CD4-positive, alpha-beta T cell treated with Interleukin-4 for 1 hour (primary cell): Measurements from ENCODE around the gene SLC13A1.
"Not testable (repeated sequence)": the region's sequence is repeated elsewhere in the genome, so short reads cannot be mapped to it uniquely, and the experiment has no call there.

Source experiments
- DNase-seq, 2 donors: peaks; one replicate each; pipeline ENCODE4 v3.0.0-alpha.2; 2020 to 2022

SLC13A1 gene

DNA sequence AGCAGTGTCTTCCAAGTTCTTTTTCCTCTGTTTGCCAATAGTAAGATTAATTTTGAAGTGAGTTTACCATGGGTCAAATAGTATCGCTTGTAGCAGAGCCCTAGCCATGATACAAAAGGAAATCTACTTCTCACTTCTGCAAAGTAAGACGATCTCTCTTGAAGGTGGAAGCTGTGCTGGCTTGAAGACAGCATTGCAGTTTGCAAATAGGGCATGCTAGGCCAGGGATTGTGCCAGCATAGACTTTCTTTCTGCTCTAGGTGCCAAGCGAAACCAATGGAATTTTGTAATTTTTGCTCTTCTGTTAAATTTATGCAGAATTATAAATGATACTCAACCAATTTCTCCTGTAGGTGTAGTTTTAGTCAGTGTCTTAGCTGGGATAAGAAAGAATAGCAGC, 74.5 kb downstream of the SLC13A1 start:
- no peak for DNase-seq

DNA sequence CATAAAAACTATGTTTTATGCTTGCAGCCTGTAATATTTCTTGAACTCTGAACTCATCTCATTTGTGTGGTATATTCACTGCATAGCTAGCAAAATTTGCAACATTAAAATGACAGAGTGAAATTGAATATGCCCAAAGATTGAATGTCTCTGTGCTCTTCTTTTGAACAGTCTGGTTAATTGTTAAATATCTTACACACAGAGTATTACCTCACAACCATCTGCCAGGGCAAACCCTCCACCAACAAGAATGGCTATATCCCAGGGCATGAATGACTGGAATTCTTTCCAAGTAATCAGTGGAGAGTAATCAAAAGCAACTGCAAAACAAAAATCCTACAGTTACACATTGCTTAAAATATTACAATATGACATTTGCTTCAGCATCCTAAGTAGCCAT, 76.9 kb downstream of the SLC13A1 start:
- no peak for DNase-seq

DNA sequence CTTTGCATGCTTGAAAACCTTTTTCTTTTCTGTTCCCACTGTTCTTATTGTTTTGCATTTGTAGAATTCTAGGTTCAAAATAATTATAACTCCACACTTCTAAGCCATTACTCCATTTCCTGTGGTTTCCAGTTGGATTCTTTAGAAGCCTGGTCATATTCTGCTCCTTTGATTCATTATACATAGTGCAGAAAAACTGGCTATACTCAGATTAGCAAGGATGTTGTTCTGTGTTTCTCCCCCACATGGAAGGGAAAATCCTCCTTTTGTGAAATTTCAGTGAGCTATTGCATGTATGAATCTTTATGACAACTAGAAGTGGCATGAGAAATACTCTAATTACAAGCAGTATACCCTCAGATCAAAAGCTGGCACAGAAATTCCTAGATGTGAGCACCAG, 79.5 kb downstream of the SLC13A1 start:
- DNase-seq, result no peak

DNA sequence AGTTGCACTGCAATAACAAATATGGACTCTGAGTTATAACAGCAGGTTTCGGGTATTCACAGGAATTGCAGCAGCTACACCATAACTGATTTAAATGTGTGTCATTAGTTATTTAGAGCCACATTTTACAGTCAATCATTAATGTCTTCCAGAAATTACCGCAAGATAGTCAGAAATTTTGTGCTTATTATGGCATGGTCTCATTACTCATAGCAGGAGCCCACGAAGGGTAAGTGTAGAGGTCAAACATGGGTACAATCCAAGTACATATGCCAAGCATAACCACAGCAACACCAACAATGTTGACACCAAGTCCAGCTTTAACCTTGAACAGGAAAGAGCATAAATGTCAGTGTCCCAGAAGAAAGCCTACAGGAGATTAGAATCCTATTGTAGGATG, 84.4 kb downstream of the SLC13A1 start:
- DNase-seq, result no peak

DNA sequence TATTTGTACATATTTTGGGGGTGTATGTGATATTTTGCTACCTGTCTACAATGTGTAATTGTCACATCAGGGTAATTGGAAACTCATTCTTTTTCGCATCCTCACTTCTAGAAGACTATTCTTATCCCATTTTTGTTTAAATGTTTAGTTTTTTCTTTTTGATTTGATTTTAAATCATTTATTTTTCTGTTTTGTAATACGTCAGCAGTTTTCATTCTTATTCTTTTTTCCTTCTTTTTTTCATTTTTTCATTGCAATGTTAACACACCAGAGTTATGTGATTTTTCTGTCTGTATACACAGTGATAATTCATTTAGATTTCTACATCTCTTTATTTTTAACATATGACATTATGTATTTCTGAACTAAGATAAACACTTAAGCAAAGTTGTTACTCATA, 85.5 kb downstream of the SLC13A1 start:
- no peak for DNase-seq

DNA sequence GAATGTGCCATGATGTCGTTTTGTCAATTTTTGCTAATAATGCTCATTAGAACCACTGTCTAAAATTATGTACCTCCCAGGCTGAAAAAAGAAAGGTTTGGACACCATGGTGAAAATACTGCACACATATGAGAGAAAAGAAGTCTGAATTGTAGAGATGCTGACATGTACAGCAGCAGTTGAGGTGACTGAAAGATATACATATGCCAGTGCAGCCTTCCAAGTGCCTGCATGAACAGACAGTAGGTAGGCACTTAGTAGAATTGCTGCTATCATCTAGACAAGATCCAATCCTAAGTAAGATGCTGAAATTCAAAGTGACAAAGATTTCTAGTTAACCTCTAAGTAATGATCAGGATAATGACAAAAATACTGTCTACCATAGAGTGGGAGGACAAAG, 86.9 kb downstream of the SLC13A1 start:
- no peak for DNase-seq

DNA sequence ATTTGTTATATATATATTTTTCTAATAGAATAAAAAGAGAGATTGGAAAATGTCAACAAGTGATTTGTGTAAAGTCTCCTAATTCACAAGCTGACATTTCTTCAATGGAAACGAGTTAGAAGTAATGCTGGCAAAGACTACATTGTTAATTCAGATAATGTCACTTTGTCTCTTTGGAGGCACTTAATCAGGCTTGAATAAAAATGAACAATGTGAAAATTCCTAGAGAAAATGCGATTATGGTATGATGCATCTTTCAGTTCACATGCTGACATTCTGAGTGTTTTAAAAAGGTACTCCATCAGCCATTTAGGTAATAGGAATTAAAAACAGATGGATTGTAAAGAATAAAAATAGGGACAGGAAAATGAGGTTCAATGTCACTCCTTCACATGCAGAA, 100.1 kb downstream of the SLC13A1 start:
- no peak for DNase-seq

DNA sequence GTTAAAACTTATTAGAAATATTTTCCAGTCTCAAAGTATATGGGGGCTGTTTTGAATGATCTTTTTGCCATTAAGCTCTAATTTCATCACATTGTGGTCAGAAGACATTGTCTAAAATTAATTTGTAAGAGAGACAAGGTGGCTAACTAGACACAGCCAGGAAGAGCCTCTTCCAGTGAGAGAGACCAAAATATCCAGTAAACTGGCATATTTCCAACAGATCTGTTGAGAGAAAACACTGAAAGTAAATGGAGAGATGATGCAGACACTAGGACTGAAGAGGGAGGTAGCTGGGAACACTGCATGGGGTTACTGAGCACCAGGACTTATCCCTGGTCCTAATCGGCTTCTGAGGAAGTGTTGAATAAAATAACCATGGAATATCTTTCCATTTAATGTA, 102.8 kb downstream of the SLC13A1 start:
- no peak for DNase-seq

DNA sequence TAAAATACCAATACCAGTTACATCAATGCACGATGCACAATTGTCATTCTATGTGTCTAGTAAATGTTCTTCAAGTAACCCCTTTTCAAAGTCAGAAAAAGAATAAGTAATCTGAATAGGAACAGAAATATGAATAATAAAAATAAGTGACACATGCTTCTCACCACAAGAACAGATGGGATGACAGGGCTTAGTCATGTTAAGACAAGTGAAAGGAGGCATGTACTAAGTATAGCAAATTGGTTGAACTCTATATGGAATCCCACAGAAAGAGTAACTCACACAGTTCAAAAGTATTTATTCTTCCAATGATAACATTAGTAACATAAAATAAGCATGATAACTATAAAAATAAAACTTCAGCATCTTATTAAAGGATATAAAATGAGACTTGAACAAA, 103.3 kb downstream of the SLC13A1 start:
- no peak for DNase-seq

DNA sequence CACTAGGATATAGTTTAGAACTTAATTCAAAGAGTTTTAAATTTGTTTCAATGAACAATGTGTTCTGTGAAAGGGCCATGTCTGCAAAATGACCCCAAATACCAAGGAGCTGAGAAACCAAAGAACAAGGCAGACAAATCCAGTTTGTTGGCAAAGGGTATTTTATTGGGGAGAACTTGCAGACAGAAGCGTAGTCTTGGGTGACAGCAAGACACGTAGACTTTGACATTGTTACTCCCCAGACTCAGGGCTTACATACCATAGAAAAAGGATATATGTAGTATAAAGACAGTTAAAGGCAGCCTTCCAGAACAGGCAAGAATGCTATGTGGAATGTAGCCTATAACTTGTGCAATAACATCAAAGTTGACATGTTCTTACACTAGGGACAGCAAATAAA, 109.3 kb downstream of the SLC13A1 start:
- no peak for DNase-seq

DNA sequence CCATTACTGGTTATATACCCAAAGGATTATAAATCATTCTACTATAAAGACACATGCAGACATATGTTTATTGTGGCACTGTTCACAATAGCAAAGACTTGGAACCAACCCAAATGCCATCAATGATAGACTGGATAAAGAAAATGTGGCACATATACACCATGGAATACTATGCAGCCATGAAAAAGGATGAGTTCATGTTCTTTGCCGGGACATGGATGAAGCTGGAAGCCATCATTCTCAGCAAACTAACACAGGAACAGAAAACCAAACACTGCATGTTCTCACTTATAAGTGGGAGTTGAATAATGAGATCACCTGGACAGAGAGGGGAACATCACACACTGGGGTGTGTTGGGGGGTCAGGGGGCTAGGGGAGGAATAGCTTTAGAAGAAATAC, 112.9 kb downstream of the SLC13A1 start:
- DNase-seq, result not testable (repeated sequence)

DNA sequence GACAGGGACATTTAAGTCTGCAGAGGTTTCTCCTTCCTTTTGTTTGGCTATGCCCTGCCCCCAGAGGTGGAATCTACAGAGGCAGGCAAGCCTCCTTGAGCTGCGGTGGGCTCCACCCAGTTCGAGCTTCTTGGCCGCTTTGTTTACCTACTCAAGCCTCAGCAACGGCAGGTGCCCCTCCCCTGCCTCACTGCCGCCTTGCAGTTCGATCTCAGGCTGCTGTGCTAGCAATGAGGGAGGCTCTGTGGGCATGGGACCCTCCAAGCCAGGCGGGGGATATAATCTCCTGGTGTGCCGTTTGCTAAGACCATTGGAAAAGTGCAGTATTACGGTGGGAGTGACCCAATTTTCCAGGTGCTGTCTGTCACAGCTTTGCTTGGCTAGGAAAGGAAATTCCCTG, 114.9 kb downstream of the SLC13A1 start:
- not testable (repeated sequence) for DNase-seq

DNA sequence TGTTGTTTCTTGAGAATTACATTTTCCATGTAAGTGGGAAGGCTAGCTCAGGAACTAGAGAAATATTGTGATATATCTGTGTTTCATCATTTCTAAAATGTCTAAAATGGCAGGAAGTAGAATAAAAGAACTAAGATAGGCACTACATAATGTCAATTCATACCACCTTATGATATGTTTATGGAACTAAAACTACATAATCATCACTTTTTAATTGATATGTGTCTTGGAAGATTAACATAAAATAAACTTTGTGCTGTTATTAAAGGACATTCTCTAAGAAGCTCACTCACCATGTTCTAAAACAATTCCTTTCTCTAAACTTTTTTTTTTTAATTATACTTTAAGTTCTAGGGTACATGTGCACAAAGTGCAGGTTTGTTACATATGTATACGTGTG, 120.7 kb downstream of the SLC13A1 start:
- DNase-seq, result no peak

DNA sequence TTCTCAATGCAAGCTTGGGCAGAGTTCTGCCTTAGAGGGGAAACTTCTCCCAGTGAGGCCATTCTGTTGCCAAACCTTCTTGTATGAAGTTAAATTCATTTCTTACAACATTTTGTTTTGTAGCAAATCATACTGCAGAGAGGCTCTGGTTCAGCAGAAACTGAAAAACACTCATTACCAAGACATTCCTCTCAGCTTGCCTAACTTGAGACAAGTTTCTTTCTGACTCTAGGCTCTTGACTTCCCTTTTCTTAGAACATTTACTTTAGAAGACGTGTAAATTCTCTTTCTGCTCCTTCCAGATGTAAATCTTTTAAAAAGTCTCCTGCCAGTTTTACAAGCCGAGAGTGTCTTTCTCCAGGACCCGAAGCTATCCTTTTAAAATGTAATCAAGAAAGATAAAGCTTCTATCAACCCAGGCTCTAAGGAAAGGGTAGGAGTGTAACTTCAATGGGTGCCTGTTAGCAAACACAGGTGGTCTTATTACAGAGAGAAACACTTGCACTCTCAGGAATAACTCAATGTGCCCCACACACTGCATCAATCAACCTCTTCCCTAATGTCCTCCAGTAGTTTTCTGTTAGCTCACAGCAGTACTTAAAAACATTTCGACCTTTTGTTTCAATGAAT, 123.8 kb downstream of the SLC13A1 start:
- no peak for DNase-seq

DNA sequence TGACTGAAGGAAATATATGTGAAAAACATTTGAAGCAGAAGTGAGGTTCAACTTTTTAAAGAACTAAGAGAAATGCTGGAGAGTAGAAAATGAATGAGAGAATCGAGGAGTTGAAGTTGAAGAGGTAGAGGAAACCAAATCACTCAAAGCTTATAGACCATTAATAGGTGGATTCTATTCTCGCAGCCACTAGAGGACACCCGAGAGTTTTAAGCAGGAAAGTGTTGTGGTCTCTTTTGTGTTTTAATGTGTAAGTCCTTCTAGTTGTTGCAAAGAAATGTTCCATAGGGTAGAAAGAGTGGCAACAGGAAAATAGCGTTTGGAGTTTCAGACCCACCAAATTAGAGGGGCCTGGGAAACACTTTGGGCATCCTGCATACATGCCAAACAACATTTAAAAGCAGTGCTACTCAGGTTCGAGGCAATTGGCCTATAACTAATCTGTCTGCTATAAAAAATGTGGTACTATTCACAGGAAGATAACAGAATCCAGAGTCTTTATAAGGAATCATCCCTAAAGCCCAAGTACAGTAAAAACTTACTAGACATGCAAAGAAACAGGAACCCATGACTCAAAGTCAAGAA, 129.0 kb downstream of the SLC13A1 start:
- DNase-seq, result no peak

DNA sequence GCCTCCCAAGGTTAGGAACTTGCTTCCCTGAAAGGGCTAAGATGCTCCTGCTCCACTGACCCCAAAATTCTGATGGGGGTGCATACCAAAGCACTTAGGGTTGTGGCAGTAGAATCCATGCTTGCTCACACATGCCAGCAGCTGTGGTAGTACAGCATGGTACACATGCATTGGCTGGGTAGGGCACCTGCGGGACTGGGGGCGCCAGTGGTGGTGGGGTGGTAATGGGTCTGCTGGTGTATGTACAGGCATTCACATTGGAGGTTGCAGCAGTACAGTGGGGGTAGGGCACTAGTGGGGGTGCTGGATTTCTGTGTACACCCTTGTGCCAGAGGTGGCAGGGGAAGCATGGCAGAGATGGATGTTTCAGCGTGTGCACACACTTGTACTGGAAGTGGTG, 132.0 kb downstream of the SLC13A1 start:
- no peak for DNase-seq
